ENCODE measurements around the gene IL1R2.

Gene IL1R2

GRCh38 chr2:101974663-101975062, 17.1 kb upstream of the IL1R2 start:
- DNase-seq (ENCODE audit: low read depth in 2 of 2), result no peak

DNA sequence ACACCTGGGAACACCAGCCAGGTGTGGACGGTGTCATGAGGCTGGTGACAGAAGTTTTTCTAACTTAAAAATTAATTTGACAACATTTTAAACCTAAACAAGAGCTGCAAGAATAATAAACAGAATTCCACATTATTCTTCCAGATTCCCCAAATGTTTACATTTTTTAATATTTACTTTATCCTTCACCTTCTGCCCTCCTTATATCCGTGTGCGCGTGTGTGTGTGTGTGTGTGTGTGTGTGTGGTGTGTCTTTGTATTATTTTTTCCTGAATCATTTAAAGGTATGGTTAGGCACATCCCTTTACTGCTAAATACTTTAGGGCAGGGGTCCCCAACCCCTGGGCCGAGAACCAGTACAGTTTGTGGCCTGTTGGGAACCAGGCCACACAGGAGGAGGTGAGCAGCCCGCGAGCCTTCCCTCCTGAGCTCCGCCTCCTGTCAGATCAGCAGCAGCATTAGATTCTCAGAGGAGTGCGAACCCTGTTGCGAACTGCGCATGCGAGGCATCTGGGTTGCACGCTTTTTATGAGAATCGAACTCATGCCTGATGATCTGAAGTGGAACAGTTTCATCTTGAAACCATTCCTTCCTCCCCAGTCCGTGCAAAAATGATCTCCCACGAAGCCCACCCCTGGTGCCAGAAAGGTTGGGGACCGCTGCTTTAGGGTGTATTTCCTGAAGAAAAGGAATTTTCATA, 16.4 kb upstream of the IL1R2 start:
- no peak for DNase-seq (ENCODE audit: low read depth in 2 of 2)

GRCh38 chr2:101976891-101977290, 14.9 kb upstream of the IL1R2 start:
- no peak for DNase-seq (ENCODE audit: low read depth in 2 of 2)

- DNase-seq (ENCODE audit: low read depth in 2 of 2), result no peak
These were observed 11.4 kb upstream of the IL1R2 start for GRCh38 chr2:101980368-101980767.

DNA sequence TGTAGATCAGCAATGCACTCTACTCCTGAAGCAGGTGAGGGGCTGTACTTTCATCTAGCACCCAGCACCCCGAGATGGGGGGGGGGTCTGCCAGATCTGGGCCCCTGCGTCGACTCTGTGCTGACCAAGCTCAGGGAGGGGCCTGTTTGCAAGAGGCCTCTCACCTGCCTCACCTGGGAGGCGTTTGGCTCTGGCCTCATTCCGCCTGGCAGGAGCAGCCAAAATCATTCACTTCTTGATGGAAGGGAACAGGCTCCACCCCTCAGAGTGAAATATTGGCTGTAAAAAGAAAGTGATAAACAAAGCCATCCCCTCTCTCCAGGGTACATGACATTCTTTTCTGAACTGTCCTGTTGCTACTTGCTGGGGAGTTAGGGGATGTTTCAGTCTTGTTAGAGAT, 10.7 kb upstream of the IL1R2 start:
- no peak for DNase-seq (ENCODE audit: low read depth in 2 of 2)

- no peak for DNase-seq (ENCODE audit: low read depth in 2 of 2)
These were observed 10.3 kb upstream of the IL1R2 start for GRCh38 chr2:101981504-101981903.

GRCh38 chr2:101982495-101983029, 9.2 kb upstream of the IL1R2 start:
- DNase-seq (ENCODE audit: low read depth in 2 of 2), result no peak

- no peak for DNase-seq (ENCODE audit: low read depth in 2 of 2)
These were observed 8.3 kb upstream of the IL1R2 start for GRCh38 chr2:101983486-101983885.

GRCh38 chr2:101983928-101984327, 7.8 kb upstream of the IL1R2 start:
- no peak for DNase-seq (ENCODE audit: low read depth in 2 of 2)

- no peak for DNase-seq (ENCODE audit: low read depth in 2 of 2)
These were observed 7.1 kb upstream of the IL1R2 start for GRCh38 chr2:101984656-101985055.

GRCh38 chr2:101985101-101985792, 6.5 kb upstream of the IL1R2 start:
- DNase-seq (ENCODE audit: low read depth in 2 of 2), result no peak

DNA sequence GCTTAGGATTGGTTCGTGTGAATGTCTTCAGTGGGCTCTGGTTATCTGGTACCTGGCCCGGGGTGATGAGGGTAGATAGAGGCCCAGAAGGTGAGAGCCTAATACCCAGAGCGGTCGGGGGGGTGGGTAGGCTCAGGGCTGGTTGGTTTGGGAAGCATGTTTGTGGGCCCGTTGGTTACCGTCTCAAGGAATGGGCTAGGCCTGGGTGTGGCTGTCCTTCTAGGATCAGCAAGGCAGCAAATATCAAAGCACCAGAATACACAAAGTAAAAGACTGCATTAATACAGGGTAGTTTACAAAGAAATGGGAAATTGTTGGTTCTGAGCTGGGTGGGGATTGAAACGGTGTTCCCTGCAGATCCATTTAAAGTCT, 6.0 kb upstream of the IL1R2 start:
- no peak for DNase-seq (ENCODE audit: low read depth in 2 of 2)

- no peak for DNase-seq (ENCODE audit: low read depth in 2 of 2)
These were observed 5.4 kb upstream of the IL1R2 start for GRCh38 chr2:101986376-101986775.

DNA sequence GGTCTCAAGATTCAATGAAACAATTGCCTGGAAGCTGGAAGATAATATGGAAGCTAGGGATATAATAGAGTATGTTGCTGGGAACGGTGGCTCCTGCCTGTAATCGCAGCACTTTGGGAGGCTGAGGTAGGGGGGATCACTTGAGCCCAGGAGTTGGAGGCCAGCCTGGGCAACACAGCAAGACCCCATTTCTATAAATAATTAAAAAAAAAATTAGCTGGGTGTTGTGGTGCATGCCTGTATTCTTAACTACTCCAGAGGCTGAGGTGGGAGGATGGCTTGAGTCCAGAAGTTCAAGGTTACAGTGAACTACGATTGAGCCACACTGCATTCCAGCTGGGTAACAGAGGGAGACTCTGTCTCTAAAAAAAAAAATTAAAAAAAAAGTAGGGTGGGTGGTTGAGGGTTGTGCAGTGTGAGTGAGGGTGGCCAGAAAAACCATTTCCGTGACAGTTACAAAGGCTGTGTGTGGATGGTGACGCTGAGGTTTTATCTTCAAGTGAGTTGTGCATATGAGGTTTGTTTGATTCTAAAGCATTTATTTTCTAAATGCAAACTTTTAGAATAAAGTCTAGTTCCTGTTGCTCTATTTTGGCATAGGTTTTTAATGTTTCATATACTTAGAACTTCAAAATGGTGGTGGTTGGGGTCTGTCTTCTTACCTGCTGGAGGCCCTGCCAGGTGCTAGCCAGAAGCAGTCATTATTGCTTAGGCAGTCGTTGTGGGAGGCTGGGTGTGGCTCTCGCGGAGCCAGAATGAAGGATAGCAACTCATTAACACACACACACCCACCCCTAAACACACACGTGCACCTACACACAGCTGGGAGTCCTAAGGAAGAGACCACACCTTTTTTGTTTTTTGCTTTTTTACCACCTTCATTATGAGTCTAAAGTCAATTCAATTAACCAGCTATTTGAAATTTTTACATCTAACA, 4.7 kb upstream of the IL1R2 start:
- no peak for DNase-seq (ENCODE audit: low read depth in 2 of 2)

DNA sequence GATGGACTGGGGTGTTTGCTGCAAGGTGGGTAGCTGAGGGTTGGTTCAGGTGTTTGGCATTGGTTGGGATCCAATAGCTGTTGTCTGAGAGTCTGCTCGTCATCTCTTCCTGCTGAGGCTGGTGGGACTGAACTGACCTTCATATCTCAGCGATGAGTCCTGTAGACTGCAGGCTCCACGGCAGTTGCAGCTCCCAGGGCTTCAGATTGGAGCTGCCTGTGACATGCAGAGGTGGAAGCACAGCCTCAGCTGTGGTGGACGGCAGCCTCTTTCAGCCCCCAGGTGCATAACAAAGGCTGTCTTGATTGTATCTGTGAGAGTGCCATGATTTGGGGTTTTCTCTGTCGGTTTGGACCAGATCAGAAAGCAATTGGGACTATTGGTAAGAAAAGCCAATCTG, 3.9 kb upstream of the IL1R2 start:
- no peak for DNase-seq (ENCODE audit: low read depth in 2 of 2)

GRCh38 chr2:101988541-101988940, 3.2 kb upstream of the IL1R2 start:
- no peak for DNase-seq (ENCODE audit: low read depth in 2 of 2)

DNA sequence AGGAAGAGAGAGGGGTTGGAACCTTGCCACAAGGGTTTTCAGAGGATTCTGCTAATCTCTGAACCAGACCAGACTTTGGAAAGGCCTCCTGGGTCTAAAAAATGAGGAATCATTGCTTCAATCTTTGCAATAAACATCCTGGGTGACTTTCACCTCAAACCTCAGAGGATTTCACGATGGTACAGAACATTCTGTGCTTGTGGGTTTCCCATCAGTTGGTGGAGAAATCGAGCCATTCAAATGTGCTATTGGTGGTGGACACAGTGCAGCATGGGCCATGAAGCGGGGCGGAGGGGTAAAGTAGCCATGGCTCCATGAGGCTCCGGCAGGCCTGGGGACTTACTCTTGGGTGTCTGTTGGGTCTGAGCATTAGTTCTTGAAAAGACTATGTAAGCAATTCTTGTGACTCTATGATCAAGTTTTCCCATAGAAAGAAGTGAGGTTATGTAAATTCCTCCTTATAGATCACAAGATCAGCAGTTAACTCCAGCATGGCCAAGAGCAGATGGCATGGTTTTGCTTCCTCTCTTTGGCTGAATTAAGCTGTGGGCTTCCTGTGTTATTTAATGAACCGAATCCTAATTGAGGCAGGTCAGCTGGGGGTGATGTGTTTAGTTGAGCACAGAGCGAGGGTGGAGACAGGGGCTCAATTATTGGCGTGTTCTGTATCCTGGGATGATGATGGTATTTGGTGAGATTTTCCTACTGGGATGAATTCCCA, 1.9 kb upstream of the IL1R2 start:
- DNase-seq (ENCODE audit: low read depth in 2 of 2), result no peak

DNA sequence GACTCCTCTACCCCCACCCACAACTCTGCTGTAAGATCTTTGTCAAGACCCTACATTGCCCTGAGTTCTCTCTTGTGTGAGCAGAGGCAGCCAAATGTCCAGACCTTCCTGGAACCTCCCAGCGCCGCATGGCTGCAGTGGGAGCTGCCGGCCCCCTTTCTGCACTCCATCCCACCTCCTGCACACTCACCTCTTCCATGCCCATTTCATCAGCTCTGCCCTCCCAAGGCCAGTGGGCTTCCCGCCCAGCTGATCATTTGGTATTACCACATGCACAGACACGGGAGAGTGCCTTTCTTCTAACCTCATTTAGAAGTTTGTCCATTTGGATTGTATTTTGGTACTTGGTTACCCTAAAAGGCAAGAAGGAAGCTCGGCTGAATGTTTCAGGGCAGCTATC, 2.0 kb downstream of the IL1R2 start:
- DNase-seq (ENCODE audit: low read depth in 2 of 2), result no peak

DNA sequence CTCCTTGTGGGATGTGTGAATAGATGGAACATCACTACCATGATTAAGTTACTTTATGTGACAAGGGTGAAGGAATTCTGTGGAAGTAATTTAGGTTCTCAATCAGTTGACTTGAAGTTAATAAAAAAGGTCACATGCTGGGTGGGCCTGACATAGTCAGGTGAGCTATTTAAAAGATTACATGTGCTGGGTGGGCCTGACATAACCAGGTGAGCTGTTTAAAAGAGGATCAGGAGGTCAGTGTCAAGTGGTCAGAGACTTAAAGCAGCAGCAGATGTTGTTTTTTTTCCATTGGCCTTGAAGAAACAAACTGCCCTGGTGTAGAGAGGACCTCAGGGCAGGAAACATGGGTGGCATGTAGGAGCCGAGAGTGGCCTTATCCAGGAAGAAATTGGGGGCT, 3.3 kb downstream of the IL1R2 start:
- no peak for DNase-seq (ENCODE audit: low read depth in 2 of 2)

GRCh38 chr2:101995804-101996203, 4.0 kb downstream of the IL1R2 start:
- no peak for DNase-seq (ENCODE audit: low read depth in 2 of 2)

DNA sequence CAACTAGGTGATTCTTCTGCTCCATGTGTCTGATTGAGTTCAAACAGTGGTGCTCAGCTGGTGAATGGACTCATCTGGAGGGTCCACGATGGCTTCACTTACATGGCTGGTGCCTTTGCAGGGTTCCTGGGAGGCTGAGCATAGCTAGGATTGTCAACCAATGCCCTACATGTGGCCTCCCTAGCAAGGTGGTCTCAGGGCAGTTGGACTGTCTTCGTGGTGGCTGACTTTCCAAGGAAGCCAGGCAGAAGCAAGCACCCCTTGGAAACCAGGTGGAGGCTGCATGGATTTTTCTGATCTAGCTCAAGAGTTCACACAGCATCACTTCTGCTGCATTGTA, 6.8 kb downstream of the IL1R2 start:
- DNase-seq (ENCODE audit: low read depth in 2 of 2), result no peak
